CD4-positive, alpha-beta T cell (primary cell): ENCODE results near the gene FBXO36. TPM values are rescaled to one million over a fixed set of nuclear protein-coding genes. Genes with fewer than 3 reads are reported as not detected.

Source experiments
- ATAC-seq: fragments of 200-7000 bp; cut with Tn5 transposase; one replicate; pipeline ENCODE4 v1.10.0; 2022; ENCODE audit warnings: mild to moderate bottlenecking; ENCODE audit not compliant: poor library complexity
- CTCF ChIA-PET: fragments of 350-600 bp; sonication (Branson Sonifier 250); formaldehyde crosslinking; loops from one replicate; lab custom pipeline; 2021; ENCODE audit warnings: antibody characterized with exemption, inconsistent platforms; lab: Charles Lee
- POLR2A ChIA-PET: fragments of 350-600 bp; sonication (Branson Sonifier 250); formaldehyde crosslinking; loops from one replicate; lab custom pipeline; 2021; ENCODE audit warnings: antibody characterized with exemption, inconsistent platforms; lab: Charles Lee
- DNase-seq, 14 experiments: peaks; one replicate each; pipeline ENCODE4 v3.0.0-alpha.2; 2013 to 2020; ENCODE audit warnings: mixed read lengths in 2 of 14
- H3K27ac ChIP-seq, 2 donors: one replicate each; pipeline versions ENCODE4 v1.5.1 to v1.7.0; 2013; ENCODE audit warnings: low read length in 2 of 2, low read depth in 1 of 2, mild to moderate bottlenecking in 1 of 2
- H3K27me3 ChIP-seq, 2 experiments: 1 replicate in 1 of 2; 2 replicates in 1 of 2; pipeline versions ENCODE4 v1.6.1 to v1.7.0; 2013; ENCODE audit warnings: low read length in 2 of 2, control low read depth in 1 of 2, mild to moderate bottlenecking in 1 of 2, moderate library complexity in 1 of 2; ENCODE audit not compliant: insufficient read depth in 2 of 2, control insufficient read depth in 1 of 2
- H3K36me3 ChIP-seq: one replicate; pipeline ENCODE4 v1.6.1; 2013; ENCODE audit warnings: low read length, control low read depth; ENCODE audit not compliant: insufficient read depth
- H3K4me1 ChIP-seq: one replicate; pipeline ENCODE4 v1.6.1; 2013; ENCODE audit warnings: low read length, control low read depth; ENCODE audit not compliant: insufficient read depth
- H3K4me3 ChIP-seq: one replicate; pipeline ENCODE4 v1.5.1; 2013; ENCODE audit warnings: mild to moderate bottlenecking, low read length, moderate library complexity
- H3K9me3 ChIP-seq, 2 experiments: 1 replicate in 1 of 2; 2 replicates in 1 of 2; pipeline versions ENCODE4 v1.6.1 to v1.7.0; 2013; ENCODE audit warnings: low read length in 2 of 2, mild to moderate bottlenecking in 2 of 2, control low read depth in 1 of 2, moderate library complexity in 1 of 2; ENCODE audit not compliant: control insufficient read depth in 1 of 2, insufficient read depth in 1 of 2
- H3K27ac Mint-ChIP-seq: one replicate; pipeline ENCODE4 v1.8.0; 2020; ENCODE audit warnings: mixed read lengths
- H3K27me3 Mint-ChIP-seq: one replicate; pipeline ENCODE4 v1.8.0; 2021; ENCODE audit warnings: mixed read lengths
- H3K36me3 Mint-ChIP-seq: one replicate; pipeline ENCODE4 v1.8.0; 2021; ENCODE audit warnings: low read depth, mixed read lengths
- H3K4me1 Mint-ChIP-seq: one replicate; pipeline ENCODE4 v1.8.0; 2021; ENCODE audit warnings: low read depth, mixed read lengths
- H3K4me3 Mint-ChIP-seq: one replicate; pipeline ENCODE4 v1.8.0; 2020; ENCODE audit warnings: mild to moderate bottlenecking, mixed read lengths
- H3K9me3 Mint-ChIP-seq: one replicate; pipeline ENCODE4 v1.8.0; 2020; ENCODE audit warnings: mixed read lengths
- intact Hi-C, 2 experiments: fragments of 100-400 bp; cut with DNase I in 1 of 2; cut with micrococcal nuclease in 1 of 2; formaldehyde crosslinking; loops; one replicate each; pipeline versions ENCODE4 v1.15.1 to v1.9.0; 2023 to 2025; cut with DNase I, micrococcal nuclease
- total RNA-seq, 174 experiments: library from RNA in 2 of 174; stranded (reverse) in 2 of 174; gene quantifications; one replicate each; pipeline ENCODE4 v1.2.3 and lab custom pipeline; 2021 to 2026
- TF ChIP-seq, protein P1 (sequence below): fragments of 200-600 bp; IDR thresholded peaks from one replicate; pipeline ENCODE4 v1.8.0; 2022; ENCODE audit warnings: antibody characterized with exemption, mild to moderate bottlenecking

Gene FBXO36
- total RNA-seq, 2 experiments from 2014 or later, result 0.52 to 0.84 TPM

DNA sequence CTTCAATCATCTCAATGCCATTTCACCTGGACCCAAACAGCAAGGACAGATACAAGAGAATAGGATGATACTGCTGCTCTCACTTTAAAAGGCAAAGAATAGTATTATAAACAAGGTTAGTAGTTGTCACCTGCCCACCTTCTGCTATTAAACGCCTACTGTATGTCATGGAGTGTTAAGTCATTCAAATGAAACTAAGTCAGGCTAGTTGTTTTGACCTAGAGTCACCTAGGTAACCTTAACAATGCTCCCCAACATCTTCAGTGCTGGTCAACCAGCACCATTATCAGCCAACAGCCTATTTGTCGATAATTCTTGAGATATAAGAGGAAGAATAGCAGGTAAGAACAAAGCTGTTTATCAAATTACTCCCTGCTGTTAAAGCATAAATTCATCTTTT, 39.7 kb upstream of the FBXO36 start:
- TF ChIP-seq, protein P1, sequence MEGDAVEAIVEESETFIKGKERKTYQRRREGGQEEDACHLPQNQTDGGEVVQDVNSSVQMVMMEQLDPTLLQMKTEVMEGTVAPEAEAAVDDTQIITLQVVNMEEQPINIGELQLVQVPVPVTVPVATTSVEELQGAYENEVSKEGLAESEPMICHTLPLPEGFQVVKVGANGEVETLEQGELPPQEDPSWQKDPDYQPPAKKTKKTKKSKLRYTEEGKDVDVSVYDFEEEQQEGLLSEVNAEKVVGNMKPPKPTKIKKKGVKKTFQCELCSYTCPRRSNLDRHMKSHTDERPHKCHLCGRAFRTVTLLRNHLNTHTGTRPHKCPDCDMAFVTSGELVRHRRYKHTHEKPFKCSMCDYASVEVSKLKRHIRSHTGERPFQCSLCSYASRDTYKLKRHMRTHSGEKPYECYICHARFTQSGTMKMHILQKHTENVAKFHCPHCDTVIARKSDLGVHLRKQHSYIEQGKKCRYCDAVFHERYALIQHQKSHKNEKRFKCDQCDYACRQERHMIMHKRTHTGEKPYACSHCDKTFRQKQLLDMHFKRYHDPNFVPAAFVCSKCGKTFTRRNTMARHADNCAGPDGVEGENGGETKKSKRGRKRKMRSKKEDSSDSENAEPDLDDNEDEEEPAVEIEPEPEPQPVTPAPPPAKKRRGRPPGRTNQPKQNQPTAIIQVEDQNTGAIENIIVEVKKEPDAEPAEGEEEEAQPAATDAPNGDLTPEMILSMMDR, result no peak
- Histone ChIP-seq H3K27me3 (no peaks in the 10 kb centered on the region), H3K36me3 (peaks cover 40% of the 10 kb centered on the region), H3K9me3 (no peaks in the 10 kb centered on the region), H3K4me3 (no peak overlapping the region), H3K4me1 (no peaks in the 10 kb centered on the region), H3K27ac (no peak overlapping the region)
- Mint-ChIP-seq H3K27ac (peak overlapping the region; percentile 21), H3K9me3 (no peaks in the 10 kb centered on the region), H3K36me3 (peaks cover 63% of the 10 kb centered on the region), H3K27me3 (no peaks in the 10 kb centered on the region), H3K4me3 (no peak overlapping the region), H3K4me1 (peaks cover 54% of the 10 kb centered on the region)
- CTCF ChIA-PET, result no interaction called here
- intact Hi-C loops, result no loop called here
- DNase-seq, result no peak
- no peak for ATAC-seq
- POLR2A ChIA-PET, result no interaction called here

DNA sequence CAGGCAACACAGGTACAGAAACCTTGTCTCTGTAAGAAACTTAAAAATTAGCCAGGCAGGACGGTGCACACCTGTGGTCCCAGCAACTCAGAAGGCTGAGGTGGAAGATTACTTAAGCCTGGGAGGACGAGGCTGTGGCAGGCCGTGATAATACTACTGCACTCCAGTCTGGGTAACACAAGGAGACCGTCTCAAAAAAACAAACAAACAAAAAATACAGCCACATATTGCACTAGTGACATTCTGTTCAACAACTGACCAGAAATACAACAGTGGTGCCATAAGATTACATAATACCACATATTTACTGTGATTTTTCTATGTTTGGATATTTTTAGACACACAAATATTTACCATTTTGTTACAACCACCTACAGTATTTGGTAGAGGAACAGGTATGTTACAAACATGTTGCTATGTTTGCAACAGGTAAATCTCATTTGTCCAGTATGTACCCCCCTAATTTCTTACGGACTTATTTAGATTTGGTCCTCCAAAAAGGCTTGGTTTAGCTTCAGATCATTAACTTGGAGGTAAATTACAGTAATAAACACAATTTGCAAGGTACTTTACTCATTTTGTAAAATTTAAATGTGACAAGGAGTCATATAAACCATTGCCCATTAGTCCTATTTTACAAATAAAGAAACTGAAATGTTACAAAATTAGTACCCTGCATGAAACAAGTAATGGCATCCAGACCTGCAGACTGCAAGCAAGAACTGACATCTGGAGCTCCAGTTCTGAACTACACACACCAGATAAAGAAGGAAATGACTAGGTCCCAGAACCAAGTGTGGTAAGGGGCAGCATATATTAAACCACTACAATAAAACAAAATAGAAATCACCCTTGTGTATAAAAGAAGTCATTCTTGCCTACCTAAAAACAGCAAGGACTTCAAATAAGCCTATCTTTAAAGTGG, 37.3 kb upstream of the FBXO36 start:
- Histone ChIP-seq H3K4me3 (no peak overlapping the region), H3K36me3 (peaks cover 22% of the 10 kb centered on the region), H3K9me3 (no peaks in the 10 kb centered on the region), H3K27ac (no peak overlapping the region), H3K27me3 (no peaks in the 10 kb centered on the region), H3K4me1 (no peaks in the 10 kb centered on the region)
- TF ChIP-seq, protein P1, result no peak
- peaks cover 65% of the 10 kb centered on the region for H3K4me1 Mint-ChIP-seq
- peak overlapping the region; percentile 61 for H3K27ac Mint-ChIP-seq
- no peaks in the 10 kb centered on the region for H3K27me3 Mint-ChIP-seq
- peaks cover 54% of the 10 kb centered on the region for H3K36me3 Mint-ChIP-seq
- CTCF ChIA-PET, result interaction anchor here (1.2 kb wide), 2 partner anchors 20 to 84 kb away, joined by 4 to 5 read pairs; no protein-coding TSS in a partner anchor
- no peak for ATAC-seq
- H3K9me3 Mint-ChIP-seq, result no peaks in the 10 kb centered on the region
- no peak for DNase-seq
- H3K4me3 Mint-ChIP-seq, result no peak overlapping the region
- intact Hi-C loops, result loop anchor here in 1 of 2 experiments (1.0 kb wide), 1 partner anchor 84 kb away; no protein-coding TSS in a partner anchor
- POLR2A ChIA-PET, result no interaction called here

DNA sequence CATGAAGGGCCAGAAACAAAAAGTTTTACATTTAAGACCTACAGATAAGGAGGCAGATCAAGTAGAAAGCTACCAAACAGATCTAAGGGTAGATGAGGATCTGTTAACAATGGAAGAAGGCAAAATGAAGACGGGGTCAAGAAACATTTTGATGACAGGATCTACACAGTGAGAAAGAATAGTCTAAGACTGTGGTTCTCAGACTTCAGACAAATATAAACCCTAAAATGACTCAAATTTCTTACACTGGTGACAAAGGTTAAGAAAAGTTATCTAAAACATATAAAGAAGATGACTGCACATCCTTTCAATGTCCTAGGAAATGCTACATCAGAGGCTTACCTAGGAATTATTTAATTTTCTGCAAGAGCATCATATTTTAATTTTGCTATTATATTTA, 34.9 kb upstream of the FBXO36 start:
- ChIA-PET CTCF (interaction anchor here (0.6 to 1.0 kb wide), 2 partner anchors 23 to 86 kb away, joined by 3 read pairs; no protein-coding TSS in a partner anchor), POLR2A (no interaction called here)
- no peaks in the 10 kb centered on the region for H3K27me3 Mint-ChIP-seq
- no peaks in the 10 kb centered on the region for H3K9me3 Mint-ChIP-seq
- H3K4me1 Mint-ChIP-seq, result peaks cover 61% of the 10 kb centered on the region
- Histone ChIP-seq H3K36me3 (peaks cover 21% of the 10 kb centered on the region), H3K9me3 (no peaks in the 10 kb centered on the region), H3K4me3 (no peak overlapping the region), H3K27ac (peak overlapping the region in 1 of 2 donors; percentile 11), H3K4me1 (no peaks in the 10 kb centered on the region), H3K27me3 (no peaks in the 10 kb centered on the region)
- intact Hi-C loops, result no loop called here
- TF ChIP-seq, protein P1, result no peak
- no peak overlapping the region for H3K4me3 Mint-ChIP-seq
- no peak for ATAC-seq
- H3K27ac Mint-ChIP-seq, result peak overlapping the region; percentile 47
- peaks cover 55% of the 10 kb centered on the region for H3K36me3 Mint-ChIP-seq
- no peak for DNase-seq
